Lung (tissue), 12 donors: ENCODE results near the gene ADAMTS12. TPM values are rescaled to one million over a fixed set of nuclear protein-coding genes. Genes with fewer than 3 reads are reported as not detected.

ENCODE experiments used
- ATAC-seq: fragments of 200-7000 bp; cut with Tn5 transposase; one replicate; pipeline ENCODE4 v1.9.1; 2020; ENCODE audit warnings: moderate number of reproducible peaks; ENCODE audit not compliant: insufficient read depth, low FRiP score
- DNase-seq, 3 donors: peaks; one replicate each; pipeline ENCODE4 v3.0.0-alpha.2; 2013 to 2017
- H3K27ac ChIP-seq, 2 donors: one replicate each; pipeline ENCODE4 v1.5.1; 2013; ENCODE audit warnings: mild to moderate bottlenecking in 2 of 2, moderate library complexity in 2 of 2, control low read depth in 1 of 2, inconsistent platforms in 1 of 2, low read depth in 1 of 2, low read length in 1 of 2
- H3K27me3 ChIP-seq, 3 donors: one replicate each; pipeline ENCODE4 v1.5.1; 2013; ENCODE audit warnings: low read length in 2 of 3; ENCODE audit not compliant: control insufficient read depth in 3 of 3, insufficient read depth in 3 of 3
- H3K36me3 ChIP-seq, 4 donors: one replicate each; pipeline ENCODE4 v1.5.1; 2013; ENCODE audit warnings: low read length in 4 of 4, mild to moderate bottlenecking in 1 of 4, moderate library complexity in 1 of 4; ENCODE audit not compliant: control insufficient read depth in 4 of 4, insufficient read depth in 4 of 4
- H3K4me1 ChIP-seq, 5 donors: one replicate each; pipeline ENCODE4 v1.5.1; 2013; ENCODE audit warnings: low read length in 5 of 5, mild to moderate bottlenecking in 2 of 5, moderate library complexity in 1 of 5; ENCODE audit not compliant: control insufficient read depth in 5 of 5, insufficient read depth in 5 of 5
- H3K4me3 ChIP-seq: one replicate; pipeline ENCODE4 v1.5.1; 2013; ENCODE audit warnings: mild to moderate bottlenecking, control low read depth, moderate library complexity
- H3K9ac ChIP-seq, 2 donors: one replicate each; pipeline ENCODE4 v1.5.1; 2013; ENCODE audit warnings: low read length in 2 of 2, control low read depth in 1 of 2; ENCODE audit not compliant: insufficient read depth in 1 of 2
- H3K9me3 ChIP-seq, 4 donors: one replicate each; pipeline ENCODE4 v1.5.1; 2013; ENCODE audit warnings: low read length in 3 of 4, mild to moderate bottlenecking in 1 of 4, moderate library complexity in 1 of 4; ENCODE audit not compliant: control insufficient read depth in 4 of 4, insufficient read depth in 3 of 4
- CTCF ChIP-seq: IDR thresholded peaks from 2 replicates; pipeline ENCODE4 v1.5.1; 2012; ENCODE audit warnings: mild to moderate bottlenecking; ENCODE audit errors: control extremely low read depth, extremely low read depth
- WGBS, 2 donors: extraction: QIAGEN DNeasy Blood & Tissue Kit; methylation state at CpG; one replicate each; pipeline ENCODE4 v1.1.7; 2013; 5-methylcytosine and 5-hydroxymethylcytosine counted together
- polyA plus RNA-seq, 2 donors: library from polyadenylated mRNA; stranded (reverse); fragments of 200-250 nt; gene quantifications; one replicate each; pipeline ENCODE4 v1.2.1, GENCODE V29; 2013
- total RNA-seq, 2 donors: library from RNA; depleted of rRNA in 1 of 2; stranded (reverse); fragments of >200 nt in 1 of 2; gene quantifications; one replicate each; pipeline ENCODE4 v1.2.1, GENCODE V29; 2014 to 2021
- donor health status: control.
- donor health status: control.
- donor health status: Bipolar disorder and iron deficiency.
- donor health status: healthy.
- donor health status: DM: yes; HTN: yes; CAD: no.

The ADAMTS12 gene
- total and polyA plus RNA-seq, 4 donors: 1.3 to 55.1 (median 4.3) TPM

GRCh38 chr5:33733225-33733624 is 158.6 kb downstream of the ADAMTS12 start:
- ATAC-seq: no peak
- TF ChIP-seq CTCF: no peak
- WGBS, 2 donors: 93 to 98% methylated on average over 3 of the region's 3 CpGs

GRCh38 chr5:33726422-33727165 is 165.2 kb downstream of the ADAMTS12 start:
- 79 to 91% methylated on average over 9 of the region's 9 CpGs for WGBS, 2 donors
- Histone ChIP-seq H3K27ac (no peak overlapping the region), H3K9me3 (peaks cover 0 to 3% (median 0%) of the 10 kb centered on the region in 4 donors), H3K27me3 (no peaks in the 10 kb centered on the region), H3K9ac (no peak overlapping the region), H3K36me3 (peaks cover 0 to 20% (median 5%) of the 10 kb centered on the region in 4 donors), H3K4me1 (peaks cover 0 to 21% (median 12%) of the 10 kb centered on the region in 5 donors), H3K4me3 (no peak overlapping the region)
- no peak for TF ChIP-seq CTCF
- ATAC-seq: no peak
- DNase-seq: no peak

More at GRCh38 chr5:33733225-33733624, 158.6 kb downstream of the ADAMTS12 start:
- Histone ChIP-seq H3K4me3 (no peak overlapping the region), H3K36me3 (peaks cover 0 to 12% (median 1%) of the 10 kb centered on the region in 4 donors), H3K4me1 (peaks cover 0 to 31% (median 13%) of the 10 kb centered on the region in 5 donors), H3K9ac (no peak overlapping the region), H3K27ac (no peak overlapping the region), H3K27me3 (no peaks in the 10 kb centered on the region), H3K9me3 (peaks cover 0 to 3% (median 0%) of the 10 kb centered on the region in 4 donors)
- DNase-seq: no peak

- H3K27me3 ChIP-seq: no peaks in the 10 kb centered on the region
- 88 to 96% methylated on average over 3 of the region's 3 CpGs for WGBS, 2 donors
- peaks cover 0 to 20% (median 5%) of the 10 kb centered on the region in 4 donors for H3K36me3 ChIP-seq
- H3K9ac ChIP-seq: no peak overlapping the region
- no peak for DNase-seq
- ATAC-seq: no peak
- H3K4me3 ChIP-seq: no peak overlapping the region
- no peak overlapping the region for H3K27ac ChIP-seq
- no peak for TF ChIP-seq CTCF
- H3K4me1 ChIP-seq: peaks cover 0 to 29% (median 13%) of the 10 kb centered on the region in 5 donors
- H3K9me3 ChIP-seq: peaks cover 0 to 3% (median 0%) of the 10 kb centered on the region in 4 donors
Observed at GRCh38 chr5:33725806-33726205, 166.0 kb downstream of the ADAMTS12 start.
